ENCODE measurements around the gene PCCB.
A peak's percentile ranks its signal among the peaks of the same experiment; 100 is the strongest.

DNA sequence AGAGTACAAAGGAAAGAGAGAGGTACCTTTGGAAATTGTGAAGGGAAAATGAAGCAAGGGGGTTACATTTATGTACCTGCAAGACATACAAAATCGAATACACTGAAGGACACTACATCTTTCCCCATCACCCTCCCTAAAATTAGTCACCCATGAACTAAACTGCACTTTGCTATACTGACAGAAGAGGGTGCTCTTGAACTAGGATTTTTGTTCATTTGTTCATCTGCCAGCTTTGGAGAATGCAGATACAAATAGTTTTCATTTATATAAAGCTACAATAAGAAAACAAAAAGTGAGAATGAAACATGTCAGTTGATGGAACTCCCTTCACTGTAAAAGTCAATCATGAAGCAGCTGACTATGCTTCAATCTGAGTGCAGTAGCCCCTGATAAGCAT lies 55.7 kb downstream of the PCCB start:
- TF ChIP-seq EZH2phosphoT487 (IDR thresholded peaks at IDR 0.05; ENCODE audit: borderline replicate concordance, low read depth, low read length) (no peak), CTCF (conservative IDR thresholded peaks at IDR 0.05; ENCODE audit: low read length) (peak; percentile 85)
